KOPT-K1 (cell line): ENCODE results near the gene RIOK1.

Experiments used
- H3K27ac ChIP-seq: fragments of 200-600 bp; sonication (generic); 2 replicates; pipeline ENCODE4 v1.5.1; 2016; ENCODE audit warnings: antibody characterized with exemption, mild to moderate bottlenecking, low read depth, low read length; ENCODE audit not compliant: poor library complexity, severe bottlenecking
- H3K36me3 ChIP-seq: fragments of 200-600 bp; sonication (generic); 2 replicates; pipeline ENCODE4 v1.5.1; 2017; ENCODE audit warnings: antibody characterized with exemption, mild to moderate bottlenecking, low read length, moderate library complexity; ENCODE audit not compliant: insufficient read depth
- H3K9me3 ChIP-seq: fragments of 200-600 bp; sonication (generic); 2 replicates; pipeline ENCODE4 v1.5.1; 2017; ENCODE audit warnings: antibody characterized with exemption, low read length, mild to moderate bottlenecking; ENCODE audit not compliant: insufficient read depth, poor library complexity, severe bottlenecking

RIOK1 gene

DNA sequence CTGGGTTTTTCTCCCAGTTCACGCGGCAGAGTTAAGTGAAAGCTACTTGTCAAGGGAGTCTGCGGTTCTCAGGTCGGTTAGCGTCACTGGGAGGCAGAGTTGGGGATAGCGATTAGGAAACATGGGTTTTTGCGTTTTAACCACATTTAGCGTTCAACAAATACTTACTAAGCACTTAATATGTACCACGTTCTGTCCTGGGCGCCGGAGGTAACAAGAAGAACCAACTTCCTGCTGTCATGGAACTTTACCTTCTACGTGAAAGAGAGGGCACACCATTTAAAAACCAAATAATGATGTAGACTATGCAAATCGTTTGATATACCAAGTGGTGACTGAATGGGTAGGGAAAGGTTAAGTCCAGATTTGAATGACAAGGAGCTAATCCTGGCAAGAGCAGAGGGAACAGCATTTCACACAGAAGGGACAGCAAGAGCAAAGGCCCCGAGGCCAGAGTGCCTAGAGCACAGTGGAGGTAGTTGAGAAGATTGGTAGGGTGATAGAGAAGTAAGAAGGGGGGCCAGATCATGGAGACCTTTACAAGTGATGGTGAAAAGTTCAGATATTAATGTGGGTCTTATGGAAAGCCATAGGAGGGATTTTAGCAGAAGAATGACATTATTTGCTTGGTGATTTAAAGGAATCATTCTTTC, 744 bp downstream of the RIOK1 start:
- H3K36me3 ChIP-seq: peaks cover 42% of the 10 kb centered on the region
- peak overlapping the region; percentile 91 for H3K27ac ChIP-seq
- no peaks in the 10 kb centered on the region for H3K9me3 ChIP-seq

DNA sequence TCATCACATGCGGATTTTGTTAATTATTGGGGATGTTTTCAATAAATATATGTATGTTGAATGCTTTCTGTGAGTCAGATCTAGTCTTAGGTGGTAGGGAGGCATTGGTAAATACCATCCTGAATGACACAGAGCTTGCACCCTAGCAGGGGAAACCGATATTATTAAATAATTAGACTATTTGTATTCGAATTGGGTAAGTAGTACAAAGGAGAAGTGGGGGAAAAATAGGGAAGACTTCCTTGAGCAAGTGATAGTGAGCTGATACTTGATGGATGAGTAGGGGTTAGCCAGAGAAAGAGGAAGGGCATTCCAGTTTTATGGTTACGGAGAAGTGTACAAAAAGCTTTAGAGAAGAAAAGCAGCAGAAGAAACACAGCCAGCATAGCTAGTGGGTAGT, 1.5 kb downstream of the RIOK1 start:
- Histone ChIP-seq H3K27ac (peak overlapping the region; percentile 91), H3K9me3 (no peaks in the 10 kb centered on the region), H3K36me3 (peaks cover 50% of the 10 kb centered on the region)

DNA sequence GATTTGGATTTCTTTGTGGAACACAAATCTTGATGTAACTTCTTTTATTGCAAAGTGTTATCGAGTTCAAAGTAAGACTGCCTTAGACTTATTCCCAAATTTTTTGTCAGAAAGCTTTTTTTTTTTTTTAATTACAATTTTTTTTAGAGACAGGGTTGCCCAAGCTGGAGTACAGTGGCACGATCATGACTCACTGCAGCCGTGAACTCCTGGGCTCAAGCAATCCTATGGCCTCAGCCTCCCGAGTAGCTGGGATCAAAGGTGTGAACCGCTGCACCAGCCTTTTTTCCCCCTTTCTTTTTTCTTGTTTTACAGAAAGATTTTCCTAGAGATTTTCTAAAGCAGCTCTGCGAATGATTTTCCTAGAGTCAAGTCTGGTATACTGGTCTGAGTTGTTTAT, 2.8 kb downstream of the RIOK1 start:
- H3K27ac ChIP-seq: no peak overlapping the region
- H3K36me3 ChIP-seq: peaks cover 63% of the 10 kb centered on the region
- H3K9me3 ChIP-seq: no peaks in the 10 kb centered on the region

DNA sequence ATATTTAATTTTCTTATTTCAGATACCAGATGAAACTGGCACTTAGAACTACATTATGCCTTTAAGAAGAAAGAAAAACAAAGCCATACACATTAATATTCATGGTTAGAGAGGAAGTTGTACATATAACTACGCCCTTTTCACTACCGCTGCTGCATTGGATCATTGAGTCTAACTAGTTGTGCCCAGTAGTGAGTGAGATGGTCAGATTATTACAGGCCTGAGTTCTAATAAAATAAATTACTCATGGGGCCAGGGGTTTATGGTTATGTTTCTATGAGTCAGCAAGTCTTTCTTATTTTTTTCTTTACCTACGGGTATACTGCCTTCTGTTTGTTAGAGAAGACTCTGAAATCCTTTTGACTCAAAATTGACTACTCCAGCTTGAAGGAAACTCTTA, 11.5 kb downstream of the RIOK1 start:
- no peaks in the 10 kb centered on the region for H3K9me3 ChIP-seq
- peaks cover 99% of the 10 kb centered on the region for H3K36me3 ChIP-seq
- H3K27ac ChIP-seq: no peak overlapping the region

DNA sequence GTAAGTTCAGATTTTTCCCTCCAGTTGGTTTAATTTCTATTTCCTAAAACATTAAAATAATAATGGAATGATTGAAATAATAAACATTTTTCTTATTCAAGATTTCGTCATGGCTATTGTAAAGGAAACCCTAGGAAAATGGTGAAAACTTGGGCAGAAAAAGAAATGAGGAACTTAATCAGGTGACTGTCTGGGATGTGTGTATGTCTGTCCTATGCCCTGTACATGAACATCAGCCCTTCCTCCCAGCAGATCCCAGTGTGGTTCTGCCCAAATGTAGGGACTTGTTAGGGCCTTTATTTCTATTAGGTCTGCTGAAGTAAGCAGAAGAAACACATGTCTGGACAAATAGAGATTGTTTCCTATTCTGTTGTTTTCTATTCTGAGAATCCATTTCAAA, 13.1 kb downstream of the RIOK1 start:
- H3K36me3 ChIP-seq: peaks cover 99% of the 10 kb centered on the region
- no peak overlapping the region for H3K27ac ChIP-seq
- H3K9me3 ChIP-seq: no peaks in the 10 kb centered on the region

DNA sequence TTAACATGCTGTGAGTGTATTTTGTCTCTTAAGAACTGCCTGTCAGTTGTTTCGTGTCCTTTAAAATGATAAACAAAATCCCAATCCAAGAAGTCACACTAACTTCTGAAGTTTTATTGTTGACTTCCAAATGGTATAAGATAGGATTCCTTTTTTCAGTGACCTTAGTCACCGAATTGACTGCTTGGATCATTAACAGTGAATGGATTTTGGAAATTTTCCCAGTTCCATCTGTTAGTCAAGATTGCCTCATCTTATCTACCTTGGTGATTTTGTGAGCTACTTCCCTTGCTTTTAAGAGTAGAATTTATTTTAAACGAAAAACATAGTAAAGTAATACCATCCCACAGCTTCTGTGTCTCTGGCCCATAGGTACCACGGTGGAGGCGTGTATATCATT, 14.9 kb downstream of the RIOK1 start:
- Histone ChIP-seq H3K36me3 (peaks cover 99% of the 10 kb centered on the region), H3K27ac (no peak overlapping the region), H3K9me3 (no peaks in the 10 kb centered on the region)

DNA sequence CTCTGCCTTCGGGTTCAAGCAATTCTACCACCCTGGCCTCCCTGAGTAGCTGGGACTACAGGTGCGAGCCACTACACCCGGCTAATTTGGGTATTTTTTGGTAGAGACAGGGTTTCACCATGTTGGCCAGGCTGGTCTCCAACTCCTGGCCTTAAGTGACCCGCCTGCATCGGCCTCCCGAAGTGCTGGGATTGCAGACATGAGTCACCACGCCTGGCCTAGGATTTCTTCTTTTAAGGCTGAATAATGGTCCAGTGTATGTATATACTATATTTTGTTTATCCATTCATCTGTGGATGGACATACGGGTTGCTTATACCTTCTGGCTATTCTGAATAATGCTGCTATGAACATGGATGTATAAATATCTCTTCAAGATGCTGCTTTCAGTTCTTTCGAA, 17.1 kb downstream of the RIOK1 start:
- Histone ChIP-seq H3K27ac (no peak overlapping the region), H3K9me3 (no peaks in the 10 kb centered on the region), H3K36me3 (peaks cover 100% of the 10 kb centered on the region)

DNA sequence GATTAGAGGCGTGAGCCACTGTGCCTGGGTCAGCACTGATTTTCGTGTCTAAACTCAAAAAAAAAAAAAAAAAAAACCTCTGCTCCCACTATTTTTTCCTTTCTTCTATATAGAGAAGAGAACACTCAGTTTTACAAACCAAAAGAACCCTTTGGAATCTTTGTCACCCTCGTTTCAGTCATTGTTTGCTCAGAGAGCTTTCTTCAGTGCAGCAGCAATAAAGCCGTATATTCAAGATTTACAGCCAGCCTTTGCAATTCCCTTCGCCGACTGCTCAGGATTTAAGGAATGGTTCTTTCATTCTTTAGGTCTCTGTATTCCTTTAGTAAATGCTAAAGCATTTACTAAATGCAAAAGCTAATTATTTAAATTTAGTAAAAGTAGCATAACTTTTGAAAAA, 20.1 kb downstream of the RIOK1 start:
- peaks cover 99% of the 10 kb centered on the region for H3K36me3 ChIP-seq
- H3K9me3 ChIP-seq: no peaks in the 10 kb centered on the region
- H3K27ac ChIP-seq: no peak overlapping the region

DNA sequence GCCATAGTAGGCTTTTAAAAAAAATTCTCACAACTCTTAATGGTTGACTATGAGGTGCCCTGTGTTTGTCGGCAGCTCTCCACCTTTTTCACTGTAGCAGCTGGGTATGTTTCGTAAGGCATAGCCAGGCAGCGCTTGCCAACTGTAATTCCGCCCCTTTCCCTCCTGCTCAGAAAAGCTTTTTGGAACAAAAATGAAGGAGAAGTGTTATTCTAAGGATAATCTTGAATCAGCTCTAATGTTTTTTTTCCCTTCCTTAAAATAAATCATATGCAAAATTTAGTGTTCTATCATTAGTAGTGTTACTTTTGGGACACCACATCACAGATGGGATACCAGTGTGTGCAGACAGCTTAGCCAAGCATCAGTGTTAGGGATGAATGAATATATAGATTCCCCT, 21.2 kb downstream of the RIOK1 start:
- Histone ChIP-seq H3K9me3 (no peaks in the 10 kb centered on the region), H3K27ac (no peak overlapping the region), H3K36me3 (peaks cover 99% of the 10 kb centered on the region)

DNA sequence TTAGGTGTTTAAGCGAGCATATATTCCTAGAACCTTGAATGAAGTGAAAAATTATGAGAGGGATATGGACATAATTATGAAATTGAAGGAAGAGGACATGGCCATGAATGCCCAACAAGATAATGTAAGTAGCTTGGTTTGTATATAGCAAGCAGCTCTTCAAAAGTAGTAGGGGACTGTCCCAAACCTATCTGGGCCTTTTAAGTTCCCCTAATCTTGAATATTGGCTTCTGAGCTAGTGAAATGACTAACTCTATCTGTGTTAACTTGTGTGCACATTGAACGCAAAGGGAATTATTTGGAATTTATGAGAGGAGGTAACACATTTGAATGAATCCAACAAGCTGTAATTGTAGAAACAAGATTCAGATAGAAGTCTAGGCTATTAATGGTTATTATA, 21.7 kb downstream of the RIOK1 start:
- Histone ChIP-seq H3K36me3 (peaks cover 99% of the 10 kb centered on the region), H3K9me3 (no peaks in the 10 kb centered on the region), H3K27ac (no peak overlapping the region)

DNA sequence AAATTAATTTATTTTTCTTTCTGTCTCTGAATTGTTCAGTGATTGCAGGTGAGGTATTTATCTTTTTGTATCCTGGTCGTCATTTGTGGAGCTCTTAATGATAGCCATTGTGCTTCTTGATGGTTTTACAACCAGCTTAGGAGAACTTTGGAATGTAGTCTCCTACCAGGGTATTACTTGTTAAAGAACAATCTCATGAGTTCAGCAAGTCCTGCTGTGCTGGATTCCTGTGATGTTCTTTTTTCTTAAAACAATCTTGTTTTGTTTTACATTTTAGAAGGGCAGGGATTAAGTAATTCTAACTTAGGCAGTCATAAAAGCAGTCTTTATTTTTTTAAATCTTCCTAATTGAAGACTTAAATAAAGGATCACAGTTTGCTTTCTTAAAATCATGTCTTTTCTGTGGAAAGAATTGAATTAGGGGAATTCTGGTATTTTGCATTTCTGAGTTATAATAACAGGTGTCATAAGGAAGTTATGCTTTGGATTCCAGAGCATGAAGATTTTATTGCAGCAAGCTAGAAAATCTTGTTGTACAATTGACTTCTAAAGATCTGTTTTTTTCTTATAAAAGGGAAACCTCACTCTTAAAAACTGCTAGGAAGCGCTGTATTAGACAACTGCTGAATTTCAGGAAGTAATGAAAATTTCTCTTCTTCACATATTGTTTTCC, 23.7 kb downstream of the RIOK1 start:
- Histone ChIP-seq H3K27ac (no peak overlapping the region), H3K9me3 (no peaks in the 10 kb centered on the region), H3K36me3 (peaks cover 99% of the 10 kb centered on the region)

DNA sequence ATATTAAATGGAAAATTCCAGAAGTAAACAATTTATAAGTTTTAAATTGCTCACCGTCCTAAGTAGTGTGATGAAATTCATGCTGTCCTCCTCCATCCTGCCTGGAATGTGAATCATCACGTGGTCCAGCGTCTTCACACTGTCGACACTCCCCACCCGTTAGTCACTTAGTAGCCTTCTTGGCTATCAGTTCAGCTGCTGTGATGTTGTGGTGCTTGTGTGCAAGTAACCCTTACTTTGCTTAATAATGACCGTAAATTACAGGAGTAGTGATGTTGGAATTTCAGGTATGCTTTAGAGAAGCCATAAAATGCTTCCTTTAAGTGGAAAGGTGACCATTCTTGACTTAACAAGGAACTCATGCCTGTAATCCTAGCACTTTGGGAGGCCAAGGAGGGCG, 25.2 kb downstream of the RIOK1 start:
- Histone ChIP-seq H3K9me3 (no peaks in the 10 kb centered on the region), H3K36me3 (peaks cover 97% of the 10 kb centered on the region), H3K27ac (no peak overlapping the region)

DNA sequence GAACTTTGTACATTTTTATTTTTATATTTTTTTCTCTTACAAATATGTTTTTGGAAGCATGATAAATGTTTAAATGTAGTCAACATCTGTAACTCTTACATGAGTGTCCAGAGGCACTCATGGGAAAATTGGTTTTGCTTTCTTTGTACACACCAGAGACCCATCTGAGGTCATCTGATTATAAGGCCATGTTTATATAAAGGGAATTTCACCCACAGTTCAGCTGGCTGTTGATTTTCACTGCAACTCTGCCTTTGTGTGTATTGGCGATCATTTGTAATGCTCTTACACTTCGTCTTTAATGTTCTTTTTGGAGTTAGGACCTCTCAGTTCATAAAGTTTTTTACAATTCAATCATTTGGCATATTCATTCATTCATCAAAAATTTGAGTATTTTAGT, 28.1 kb downstream of the RIOK1 start:
- H3K9me3 ChIP-seq: no peaks in the 10 kb centered on the region
- H3K27ac ChIP-seq: no peak overlapping the region
- peaks cover 76% of the 10 kb centered on the region for H3K36me3 ChIP-seq

DNA sequence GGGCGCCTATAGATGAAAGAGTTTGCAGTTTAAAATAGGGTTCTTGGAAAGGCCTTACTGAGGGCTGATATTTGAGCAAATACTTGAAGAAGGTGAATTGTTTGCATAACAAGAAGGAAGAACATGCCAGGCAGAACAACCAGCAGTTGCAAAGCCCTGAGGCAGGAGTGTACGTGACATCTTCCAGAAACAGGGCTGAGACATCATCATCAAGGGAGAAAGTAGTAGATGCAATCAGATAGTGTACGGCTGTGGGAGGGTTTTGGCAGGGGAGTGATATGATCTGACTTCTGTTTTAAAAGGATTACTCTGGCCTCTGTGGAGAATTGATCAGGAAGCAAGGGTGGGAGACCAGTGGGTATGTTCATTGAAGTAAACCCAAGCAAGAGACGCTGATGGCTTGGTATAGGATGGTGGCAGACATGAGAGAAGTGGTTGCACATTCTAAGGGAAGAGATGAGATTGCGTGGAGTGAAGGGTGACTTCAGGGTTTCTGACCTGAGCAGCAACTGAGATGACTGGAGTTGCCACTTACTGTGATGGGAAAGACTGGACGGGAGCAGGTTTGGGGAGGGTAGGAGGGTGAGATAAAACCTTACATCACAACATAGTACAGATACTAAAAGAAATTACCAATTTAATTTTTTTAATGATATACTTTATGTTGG, 28.8 kb downstream of the RIOK1 start:
- H3K36me3 ChIP-seq: peaks cover 70% of the 10 kb centered on the region

DNA sequence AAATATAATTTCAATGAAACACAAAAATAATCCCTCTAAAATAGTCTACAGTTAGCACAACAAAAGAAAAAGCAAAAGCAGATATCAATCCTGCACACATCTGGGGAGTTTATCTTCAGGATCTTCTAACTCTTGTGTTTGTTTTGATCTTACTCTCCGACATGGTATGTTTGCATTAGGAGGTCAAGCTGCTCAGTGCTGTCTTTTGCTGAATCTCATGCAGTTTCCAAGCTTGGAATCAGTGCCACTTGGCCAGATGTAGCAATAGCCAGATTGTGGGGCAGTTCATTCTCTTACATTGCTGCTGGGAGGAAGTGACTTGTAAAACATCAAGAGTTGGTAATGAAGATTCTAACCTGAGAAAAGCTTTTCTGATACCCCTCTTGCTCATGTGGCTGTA, 29.5 kb downstream of the RIOK1 start:
- Histone ChIP-seq H3K9me3 (no peaks in the 10 kb centered on the region), H3K27ac (no peak overlapping the region), H3K36me3 (peaks cover 63% of the 10 kb centered on the region)

More for the DNA sequence above, 28.8 kb downstream of the RIOK1 start:
- H3K27ac ChIP-seq: no peak overlapping the region
- no peaks in the 10 kb centered on the region for H3K9me3 ChIP-seq

DNA sequence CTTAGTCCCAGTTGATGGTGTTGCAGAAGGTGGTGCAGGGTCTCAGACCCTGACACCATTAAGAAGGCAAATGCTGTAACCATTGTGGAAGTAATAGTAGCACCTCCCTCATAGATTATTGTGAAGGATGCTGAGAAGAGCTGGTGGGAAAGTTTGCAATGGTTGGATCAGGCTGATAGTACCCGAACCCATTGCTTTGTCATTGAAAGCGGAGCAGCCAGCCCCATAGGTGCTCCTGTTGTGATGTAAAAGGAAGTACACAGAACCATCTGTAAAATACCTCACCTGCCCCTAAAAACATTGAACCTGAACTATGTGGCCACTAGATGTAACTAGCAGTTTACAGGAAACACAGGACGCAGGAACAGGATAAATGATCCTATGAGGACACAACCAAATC, 31.5 kb downstream of the RIOK1 start:
- Histone ChIP-seq H3K27ac (no peak overlapping the region), H3K9me3 (no peaks in the 10 kb centered on the region), H3K36me3 (peaks cover 43% of the 10 kb centered on the region)
